ENCODE data around the gene AGBL1.

Gene AGBL1

DNA sequence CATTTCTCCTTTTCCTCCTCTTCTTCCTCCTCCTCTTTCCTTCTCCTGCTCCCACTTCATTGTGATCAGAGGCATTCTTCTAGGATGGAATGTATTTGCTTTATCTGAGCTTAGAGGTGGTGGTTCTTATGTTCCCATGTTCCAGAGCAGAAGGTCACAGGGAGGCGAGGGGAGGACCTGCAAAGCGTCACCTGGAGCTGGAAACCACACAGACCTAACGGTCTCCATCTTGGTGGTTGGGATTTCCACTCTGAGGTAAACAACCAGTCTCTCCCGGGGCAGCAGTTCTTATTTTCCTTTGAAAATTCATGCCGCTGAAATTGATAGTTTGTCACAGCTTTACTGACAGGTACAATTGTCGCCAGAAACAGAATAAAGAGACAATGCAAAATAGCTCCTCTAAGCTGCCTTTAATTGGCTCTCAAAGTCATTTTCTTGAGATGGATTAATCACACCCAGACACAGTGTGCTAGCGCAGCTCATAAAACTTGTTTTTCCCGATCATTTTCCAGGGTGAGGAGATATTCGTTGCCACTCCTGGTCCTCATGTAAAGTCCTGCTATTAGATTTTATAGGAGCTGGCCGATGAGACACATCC, 16.9 kb upstream of the AGBL1 start:
- Histone ChIP-seq H4K20me1 (ENCODE audit: insufficient read depth, low read length) (no peaks in the 10 kb centered on the region), H2AFZ (ENCODE audit: low read depth, low read length) (no peak overlapping the region; the same call in 1 of the 2 replicates), H3K27ac (ENCODE audit: low read length) (peak overlapping the region; percentile 60), H3K36me3 (ENCODE audit: insufficient read depth, low read length) (no peaks in the 10 kb centered on the region), H3K9ac (ENCODE audit: low read depth, low read length) (no peak overlapping the region), H3K4me1 (ENCODE audit: insufficient read depth, low read length) (peaks cover 24% of the 10 kb centered on the region), H3K79me2 (ENCODE audit: insufficient read depth, low read length) (no peaks in the 10 kb centered on the region), H3K27me3 (ENCODE audit: insufficient read depth, low read length, poor library complexity) (no peaks in the 10 kb centered on the region), H3K4me3 (ENCODE audit: low read depth in 1 of 2, low read length in 2 of 2) (no peak overlapping the region), H3K4me2 (ENCODE audit: insufficient read depth, low read length) (0 out of 2 replicates have a peak overlapping the region, but pooled peaks have one; percentile 7), H3K9me3 (ENCODE audit: insufficient read depth, low read length, severe bottlenecking) (no peaks in the 10 kb centered on the region)
- ATAC-seq (ENCODE audit: insufficient read depth, low read depth) = peak; percentile 83
- peak; percentile 50 for DNase-seq
- TF ChIP-seq, protein P1, sequence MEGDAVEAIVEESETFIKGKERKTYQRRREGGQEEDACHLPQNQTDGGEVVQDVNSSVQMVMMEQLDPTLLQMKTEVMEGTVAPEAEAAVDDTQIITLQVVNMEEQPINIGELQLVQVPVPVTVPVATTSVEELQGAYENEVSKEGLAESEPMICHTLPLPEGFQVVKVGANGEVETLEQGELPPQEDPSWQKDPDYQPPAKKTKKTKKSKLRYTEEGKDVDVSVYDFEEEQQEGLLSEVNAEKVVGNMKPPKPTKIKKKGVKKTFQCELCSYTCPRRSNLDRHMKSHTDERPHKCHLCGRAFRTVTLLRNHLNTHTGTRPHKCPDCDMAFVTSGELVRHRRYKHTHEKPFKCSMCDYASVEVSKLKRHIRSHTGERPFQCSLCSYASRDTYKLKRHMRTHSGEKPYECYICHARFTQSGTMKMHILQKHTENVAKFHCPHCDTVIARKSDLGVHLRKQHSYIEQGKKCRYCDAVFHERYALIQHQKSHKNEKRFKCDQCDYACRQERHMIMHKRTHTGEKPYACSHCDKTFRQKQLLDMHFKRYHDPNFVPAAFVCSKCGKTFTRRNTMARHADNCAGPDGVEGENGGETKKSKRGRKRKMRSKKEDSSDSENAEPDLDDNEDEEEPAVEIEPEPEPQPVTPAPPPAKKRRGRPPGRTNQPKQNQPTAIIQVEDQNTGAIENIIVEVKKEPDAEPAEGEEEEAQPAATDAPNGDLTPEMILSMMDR (IDR thresholded peaks at IDR 0.05; ENCODE audit: borderline replicate concordance, extremely low read depth, low read length, poor library complexity, severe bottlenecking) = no peak
- TF ChIP-seq EZH2 (IDR thresholded peaks at IDR 0.05; ENCODE audit: borderline replicate concordance, low read depth, low read length, severe bottlenecking) = no peak

GRCh38 chr15:86063356-86064095, 16.1 kb upstream of the AGBL1 start:
- Histone ChIP-seq H3K4me1 (ENCODE audit: insufficient read depth, low read length) (peaks cover 24% of the 10 kb centered on the region), H3K36me3 (ENCODE audit: insufficient read depth, low read length) (no peaks in the 10 kb centered on the region)

GRCh38 chr15:86064326-86064725, 15.3 kb upstream of the AGBL1 start:
- Histone ChIP-seq H3K9ac (ENCODE audit: low read depth, low read length) (no peak overlapping the region), H3K79me2 (ENCODE audit: insufficient read depth, low read length) (no peaks in the 10 kb centered on the region), H2AFZ (ENCODE audit: low read depth, low read length) (no peak overlapping the region), H3K27me3 (ENCODE audit: insufficient read depth, low read length, poor library complexity) (no peaks in the 10 kb centered on the region), H3K4me3 (ENCODE audit: low read depth in 1 of 2, low read length in 2 of 2) (no peak overlapping the region), H3K4me1 (ENCODE audit: insufficient read depth, low read length) (peaks cover 24% of the 10 kb centered on the region), H3K9me3 (ENCODE audit: insufficient read depth, low read length, severe bottlenecking) (no peaks in the 10 kb centered on the region), H4K20me1 (ENCODE audit: insufficient read depth, low read length) (no peaks in the 10 kb centered on the region), H3K36me3 (ENCODE audit: insufficient read depth, low read length) (no peaks in the 10 kb centered on the region), H3K27ac (ENCODE audit: low read length) (no peak overlapping the region), H3K4me2 (ENCODE audit: insufficient read depth, low read length) (no peak overlapping the region)
- ATAC-seq (ENCODE audit: insufficient read depth, low read depth) (no peak), DNase-seq (no peak)
- no peak for TF ChIP-seq EZH2 (IDR thresholded peaks at IDR 0.05; ENCODE audit: borderline replicate concordance, low read depth, low read length, severe bottlenecking)
- TF ChIP-seq, protein P1 (IDR thresholded peaks at IDR 0.05; ENCODE audit: borderline replicate concordance, extremely low read depth, low read length, poor library complexity, severe bottlenecking) = no peak

More at GRCh38 chr15:86063356-86064095, 16.1 kb upstream of the AGBL1 start:
- Histone ChIP-seq H4K20me1 (ENCODE audit: insufficient read depth, low read length) (no peaks in the 10 kb centered on the region), H2AFZ (ENCODE audit: low read depth, low read length) (no peak overlapping the region; the same call in 1 of the 2 replicates), H3K4me2 (ENCODE audit: insufficient read depth, low read length) (no peak overlapping the region), H3K79me2 (ENCODE audit: insufficient read depth, low read length) (no peaks in the 10 kb centered on the region), H3K27ac (ENCODE audit: low read length) (peak overlapping the region; percentile 60), H3K9me3 (ENCODE audit: insufficient read depth, low read length, severe bottlenecking) (no peaks in the 10 kb centered on the region), H3K4me3 (ENCODE audit: low read depth in 1 of 2, low read length in 2 of 2) (no peak overlapping the region), H3K9ac (ENCODE audit: low read depth, low read length) (no peak overlapping the region), H3K27me3 (ENCODE audit: insufficient read depth, low read length, poor library complexity) (no peaks in the 10 kb centered on the region)
- DNase-seq (no peak), ATAC-seq (ENCODE audit: insufficient read depth, low read depth) (no peak)
- no peak for TF ChIP-seq EZH2 (IDR thresholded peaks at IDR 0.05; ENCODE audit: borderline replicate concordance, low read depth, low read length, severe bottlenecking)

- Histone ChIP-seq H3K36me3 (ENCODE audit: insufficient read depth, low read length) (no peaks in the 10 kb centered on the region), H3K4me3 (ENCODE audit: low read depth in 1 of 2, low read length in 2 of 2) (no peak overlapping the region), H3K27ac (ENCODE audit: low read length) (no peak overlapping the region), H3K9ac (ENCODE audit: low read depth, low read length) (no peak overlapping the region), H3K79me2 (ENCODE audit: insufficient read depth, low read length) (no peaks in the 10 kb centered on the region), H3K4me1 (ENCODE audit: insufficient read depth, low read length) (peaks cover 24% of the 10 kb centered on the region), H4K20me1 (ENCODE audit: insufficient read depth, low read length) (no peaks in the 10 kb centered on the region), H2AFZ (ENCODE audit: low read depth, low read length) (no peak overlapping the region), H3K4me2 (ENCODE audit: insufficient read depth, low read length) (no peak overlapping the region), H3K9me3 (ENCODE audit: insufficient read depth, low read length, severe bottlenecking) (no peaks in the 10 kb centered on the region), H3K27me3 (ENCODE audit: insufficient read depth, low read length, poor library complexity) (no peaks in the 10 kb centered on the region)
- TF ChIP-seq EZH2 (IDR thresholded peaks at IDR 0.05; ENCODE audit: borderline replicate concordance, low read depth, low read length, severe bottlenecking) = no peak
- TF ChIP-seq, protein P1 (IDR thresholded peaks at IDR 0.05; ENCODE audit: borderline replicate concordance, extremely low read depth, low read length, poor library complexity, severe bottlenecking) = no peak
- no peak for ATAC-seq (ENCODE audit: insufficient read depth, low read depth)
- no peak for DNase-seq
These were observed 13.4 kb upstream of the AGBL1 start for GRCh38 chr15:86066174-86066834.

Data from DND-41 (cell line).